Measurements from ENCODE around the gene CDKAL1.

The CDKAL1 gene

DNA sequence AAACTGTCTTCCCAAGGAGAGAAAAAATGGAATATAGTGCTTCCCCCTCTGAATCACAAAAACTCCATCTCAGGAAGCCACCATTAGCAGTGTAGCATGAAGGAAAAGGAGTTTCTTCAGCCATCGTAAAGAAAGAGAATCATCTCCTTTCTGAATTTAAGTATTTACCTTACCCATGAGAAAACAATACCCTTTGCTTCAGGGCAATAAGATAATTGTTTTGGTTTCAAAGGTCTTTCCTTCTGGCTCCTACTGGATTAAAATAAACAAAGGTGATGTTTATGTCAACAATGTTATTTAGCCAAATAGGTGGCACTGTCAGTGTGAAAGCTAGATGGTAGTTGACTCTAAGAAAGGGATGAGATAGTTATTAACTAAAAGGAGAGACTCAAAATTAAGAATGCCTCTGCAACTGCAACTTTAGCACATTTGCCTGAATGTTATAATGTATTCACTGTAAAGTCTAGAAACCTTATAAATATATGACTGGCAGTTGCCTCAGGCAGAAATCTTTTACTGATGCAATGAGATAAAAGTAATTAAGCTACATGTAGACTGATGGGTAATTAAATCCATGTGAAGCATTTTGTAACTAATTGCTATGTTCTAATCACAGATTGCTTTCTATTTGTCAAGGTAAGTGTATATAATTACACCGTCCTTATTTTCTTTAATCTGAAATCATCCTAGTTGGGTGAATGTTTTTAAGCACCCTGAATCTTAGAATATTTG is 399.0 kb downstream of the CDKAL1 start:
- H3K27ac ChIP-seq (ENCODE audit: low read length) = no peak overlapping the region
- H3K4me3 ChIP-seq (ENCODE audit: low read length) = no peak overlapping the region
- H3K79me2 ChIP-seq (ENCODE audit: low read length) = no peaks in the 10 kb centered on the region
- H2AFZ ChIP-seq (ENCODE audit: low read depth, low read length) = no peak overlapping the region
- TF ChIP-seq, protein P1, sequence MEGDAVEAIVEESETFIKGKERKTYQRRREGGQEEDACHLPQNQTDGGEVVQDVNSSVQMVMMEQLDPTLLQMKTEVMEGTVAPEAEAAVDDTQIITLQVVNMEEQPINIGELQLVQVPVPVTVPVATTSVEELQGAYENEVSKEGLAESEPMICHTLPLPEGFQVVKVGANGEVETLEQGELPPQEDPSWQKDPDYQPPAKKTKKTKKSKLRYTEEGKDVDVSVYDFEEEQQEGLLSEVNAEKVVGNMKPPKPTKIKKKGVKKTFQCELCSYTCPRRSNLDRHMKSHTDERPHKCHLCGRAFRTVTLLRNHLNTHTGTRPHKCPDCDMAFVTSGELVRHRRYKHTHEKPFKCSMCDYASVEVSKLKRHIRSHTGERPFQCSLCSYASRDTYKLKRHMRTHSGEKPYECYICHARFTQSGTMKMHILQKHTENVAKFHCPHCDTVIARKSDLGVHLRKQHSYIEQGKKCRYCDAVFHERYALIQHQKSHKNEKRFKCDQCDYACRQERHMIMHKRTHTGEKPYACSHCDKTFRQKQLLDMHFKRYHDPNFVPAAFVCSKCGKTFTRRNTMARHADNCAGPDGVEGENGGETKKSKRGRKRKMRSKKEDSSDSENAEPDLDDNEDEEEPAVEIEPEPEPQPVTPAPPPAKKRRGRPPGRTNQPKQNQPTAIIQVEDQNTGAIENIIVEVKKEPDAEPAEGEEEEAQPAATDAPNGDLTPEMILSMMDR (IDR thresholded peaks at IDR 0.05; ENCODE audit: low read depth, low read length) = no peak
- no peak for TF ChIP-seq EZH2phosphoT487 (IDR thresholded peaks at IDR 0.05; ENCODE audit: low read depth)
- no peaks in the 10 kb centered on the region for H3K9me3 ChIP-seq (ENCODE audit: insufficient read depth, low read length)
- H3K4me2 ChIP-seq (ENCODE audit: low read length) = no peak overlapping the region
- H3K36me3 ChIP-seq (replicated peaks; ENCODE audit: low read depth, low read length) = no peaks in the 10 kb centered on the region
- no peak overlapping the region for H3K9ac ChIP-seq (ENCODE audit: low read length)
- H3K4me1 ChIP-seq (ENCODE audit: low read length) = no peaks in the 10 kb centered on the region
- H3K27me3 ChIP-seq (ENCODE audit: low read depth, low read length) = no peaks in the 10 kb centered on the region
- H4K20me1 ChIP-seq (ENCODE audit: insufficient read depth, low read length) = no peaks in the 10 kb centered on the region

- H4K20me1 ChIP-seq (ENCODE audit: insufficient read depth, low read length) = no peaks in the 10 kb centered on the region
- no peaks in the 10 kb centered on the region for H3K9me3 ChIP-seq (ENCODE audit: insufficient read depth, low read length)
- no peak overlapping the region for H3K27ac ChIP-seq (ENCODE audit: low read length)
- no peaks in the 10 kb centered on the region for H3K36me3 ChIP-seq (replicated peaks; ENCODE audit: low read depth, low read length)
- H3K9ac ChIP-seq (ENCODE audit: low read length) = no peak overlapping the region
- no peak overlapping the region for H2AFZ ChIP-seq (ENCODE audit: low read depth, low read length)
- no peaks in the 10 kb centered on the region for H3K27me3 ChIP-seq (ENCODE audit: low read depth, low read length)
- no peak overlapping the region for H3K4me3 ChIP-seq (ENCODE audit: low read length)
- no peaks in the 10 kb centered on the region for H3K4me1 ChIP-seq (ENCODE audit: low read length)
- H3K4me2 ChIP-seq (ENCODE audit: low read length) = no peak overlapping the region
- no peaks in the 10 kb centered on the region for H3K79me2 ChIP-seq (ENCODE audit: low read length)
- TF ChIP-seq, protein P1 (IDR thresholded peaks at IDR 0.05; ENCODE audit: low read depth, low read length) = no peak
- no peak for TF ChIP-seq EZH2phosphoT487 (IDR thresholded peaks at IDR 0.05; ENCODE audit: low read depth)
These were observed 402.7 kb downstream of the CDKAL1 start for GRCh38 chr6:20936949-20937348.

- Histone ChIP-seq H3K9ac (ENCODE audit: low read length) (no peak overlapping the region), H3K36me3 (replicated peaks; ENCODE audit: low read depth, low read length) (no peaks in the 10 kb centered on the region), H4K20me1 (ENCODE audit: insufficient read depth, low read length) (no peaks in the 10 kb centered on the region), H3K27ac (ENCODE audit: low read length) (no peak overlapping the region), H3K4me2 (ENCODE audit: low read length) (no peak overlapping the region), H3K4me1 (ENCODE audit: low read length) (no peaks in the 10 kb centered on the region), H3K79me2 (ENCODE audit: low read length) (no peaks in the 10 kb centered on the region), H3K4me3 (ENCODE audit: low read length) (no peak overlapping the region), H2AFZ (ENCODE audit: low read depth, low read length) (no peak overlapping the region), H3K27me3 (ENCODE audit: low read depth, low read length) (no peaks in the 10 kb centered on the region), H3K9me3 (ENCODE audit: insufficient read depth, low read length) (no peaks in the 10 kb centered on the region)
- no peak for TF ChIP-seq EZH2phosphoT487 (IDR thresholded peaks at IDR 0.05; ENCODE audit: low read depth)
- TF ChIP-seq, protein P1 (IDR thresholded peaks at IDR 0.05; ENCODE audit: low read depth, low read length) = no peak
These were observed 405.0 kb downstream of the CDKAL1 start for GRCh38 chr6:20939161-20939775.

DNA sequence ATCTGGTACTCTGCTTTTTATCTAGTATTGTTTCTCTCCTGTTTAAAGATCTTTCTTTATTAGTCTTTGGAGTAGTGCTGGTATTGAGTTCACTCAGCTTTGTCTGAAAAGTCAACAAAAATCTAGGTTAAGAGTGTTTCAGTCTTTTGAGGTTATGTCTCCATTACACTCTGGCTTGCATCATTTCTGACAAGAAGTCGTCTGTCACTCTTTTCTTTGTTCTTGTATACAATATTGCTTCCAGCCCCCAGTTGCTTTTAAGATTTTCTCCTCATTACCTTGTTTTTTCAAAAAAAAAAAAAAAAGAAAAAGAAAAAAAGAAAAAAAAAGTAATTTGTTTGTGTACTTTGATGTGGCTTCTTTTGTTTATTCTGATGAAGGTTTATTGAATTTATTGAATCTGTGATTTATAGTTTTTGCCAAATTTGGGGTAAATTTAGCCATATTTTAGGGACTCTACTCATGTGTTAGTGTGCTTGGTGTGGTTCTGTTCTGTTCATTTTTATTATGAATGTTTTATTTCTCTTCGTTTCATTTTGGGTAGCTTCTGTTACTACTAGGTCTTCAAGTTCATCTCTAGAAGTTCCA is 408.9 kb downstream of the CDKAL1 start:
- Histone ChIP-seq H3K4me1 (ENCODE audit: low read length) (peaks cover 7% of the 10 kb centered on the region; the same call in 1 of the 2 replicates), H3K9ac (ENCODE audit: low read length) (no peak overlapping the region), H3K27ac (ENCODE audit: low read length) (no peak overlapping the region), H3K79me2 (ENCODE audit: low read length) (no peaks in the 10 kb centered on the region), H3K27me3 (ENCODE audit: low read depth, low read length) (no peaks in the 10 kb centered on the region), H3K4me3 (ENCODE audit: low read length) (no peak overlapping the region), H3K9me3 (ENCODE audit: insufficient read depth, low read length) (no peaks in the 10 kb centered on the region), H2AFZ (ENCODE audit: low read depth, low read length) (no peak overlapping the region), H4K20me1 (ENCODE audit: insufficient read depth, low read length) (no peaks in the 10 kb centered on the region), H3K36me3 (replicated peaks; ENCODE audit: low read depth, low read length) (no peaks in the 10 kb centered on the region), H3K4me2 (ENCODE audit: low read length) (no peak overlapping the region)
- no peak for TF ChIP-seq EZH2phosphoT487 (IDR thresholded peaks at IDR 0.05; ENCODE audit: low read depth)
- TF ChIP-seq, protein P1 (IDR thresholded peaks at IDR 0.05; ENCODE audit: low read depth, low read length) = no peak
